HG03354 (cell line): Measurements from ENCODE around the gene STOM.

Experiments used
- ATAC-seq: cut with Tn5 transposase; IDR thresholded peaks from one replicate; pipeline ENCODE4 v1.9.1; 2021; ENCODE audit warnings: mild to moderate bottlenecking; ENCODE audit not compliant: unreplicated experiment, poor library complexity, severe bottlenecking

Gene STOM

DNA sequence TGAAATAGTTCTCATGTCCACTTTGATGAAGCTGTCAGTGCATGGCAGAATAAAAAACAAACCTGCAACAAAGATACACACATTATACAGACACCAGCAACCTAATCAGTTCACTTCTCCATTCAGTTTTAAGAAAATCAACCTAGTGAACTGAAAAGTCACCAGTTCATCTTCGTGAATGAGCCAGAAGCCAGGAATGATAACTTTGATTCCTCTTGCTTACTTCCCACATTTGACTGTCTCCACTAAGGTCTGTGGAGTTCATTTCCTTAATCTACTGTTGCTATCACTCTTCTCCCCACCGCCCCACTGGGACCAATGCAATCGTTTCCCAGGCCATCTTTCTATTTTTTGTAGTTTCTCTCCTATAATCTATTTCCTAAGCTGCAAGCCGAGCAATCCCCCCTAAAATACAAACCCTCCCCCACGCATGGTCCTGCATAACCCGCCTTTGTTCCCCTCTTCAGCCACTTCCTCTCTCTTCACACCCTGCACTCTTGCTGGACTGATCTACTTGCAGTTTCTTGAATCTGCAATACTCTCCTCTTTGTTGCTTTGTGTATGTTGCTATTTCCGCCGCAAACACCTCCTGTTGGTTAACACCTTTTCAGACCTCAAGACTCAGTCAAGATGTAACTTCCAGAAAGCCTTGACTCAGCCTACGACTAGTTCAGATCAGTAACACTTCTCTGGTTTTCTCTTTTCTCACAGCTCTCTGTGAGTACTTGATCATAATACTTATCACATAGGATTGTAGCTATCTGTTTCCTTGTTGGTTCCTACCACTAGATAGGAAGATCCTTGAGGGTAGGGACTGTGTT lies 16.6 kb downstream of the STOM start:
- ATAC-seq: peak; percentile 96

- ATAC-seq: no peak
Measured at GRCh38 chr9:121350993-121351561, 19.0 kb downstream of the STOM start.

DNA sequence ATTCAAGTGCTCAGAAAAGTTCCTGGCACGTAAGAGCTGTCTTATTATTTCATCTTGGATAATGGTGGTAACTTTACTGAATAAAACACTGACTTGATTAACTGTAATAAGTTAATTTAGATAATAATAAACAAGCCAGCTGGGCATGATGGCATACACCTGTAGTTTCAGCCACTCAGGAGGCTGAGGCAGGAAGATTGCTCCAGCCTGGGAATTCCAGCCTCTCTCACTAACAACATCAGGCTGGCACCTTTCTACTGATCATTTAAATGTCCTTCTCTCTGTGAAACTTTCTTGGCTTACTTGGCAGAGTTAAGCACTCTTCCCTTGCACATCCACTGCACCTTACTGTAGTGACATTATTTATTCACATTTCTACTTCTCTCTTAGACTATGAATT lies 20.0 kb downstream of the STOM start:
- no peak for ATAC-seq

DNA sequence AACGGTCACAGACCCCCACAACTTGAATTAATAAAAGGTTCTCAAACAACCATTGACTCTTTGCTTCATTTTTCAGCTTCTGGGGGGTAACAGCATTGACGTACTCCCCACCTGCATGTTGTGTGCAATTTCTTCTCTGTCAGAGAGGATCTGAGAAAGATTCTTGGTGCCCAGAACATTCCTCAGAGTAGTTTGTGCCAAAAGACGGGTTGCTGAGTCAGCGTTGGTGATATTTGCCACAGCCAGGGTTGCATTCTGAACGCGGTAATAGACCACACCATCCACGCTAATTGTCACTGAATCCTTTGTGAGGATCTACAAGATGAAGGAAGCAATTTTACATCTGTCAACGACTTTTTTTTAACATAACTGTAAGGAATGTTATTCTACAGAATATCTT lies 21.0 kb downstream of the STOM start:
- ATAC-seq: no peak

DNA sequence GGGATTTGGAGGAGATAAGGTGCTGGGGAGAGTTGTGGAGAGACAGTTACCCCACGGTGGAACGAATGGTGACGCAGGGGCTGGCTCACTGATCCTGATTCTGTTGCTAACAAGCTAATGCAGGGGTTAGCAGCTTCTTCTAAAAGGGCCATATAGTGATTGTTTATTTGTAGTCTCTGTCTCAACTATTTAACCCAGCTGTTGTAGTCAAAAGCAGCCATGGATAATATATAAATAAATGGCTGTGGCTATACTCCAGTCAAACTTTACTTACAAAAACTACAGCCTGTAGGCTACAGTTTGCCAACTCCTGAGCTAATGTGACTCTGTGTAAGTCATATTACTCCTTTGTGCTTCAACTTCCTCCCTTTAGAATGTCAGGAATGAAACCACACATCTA lies 21.8 kb downstream of the STOM start:
- ATAC-seq: no peak

- no peak for ATAC-seq
Measured at GRCh38 chr9:121345070-121345469, 25.0 kb downstream of the STOM start.

DNA sequence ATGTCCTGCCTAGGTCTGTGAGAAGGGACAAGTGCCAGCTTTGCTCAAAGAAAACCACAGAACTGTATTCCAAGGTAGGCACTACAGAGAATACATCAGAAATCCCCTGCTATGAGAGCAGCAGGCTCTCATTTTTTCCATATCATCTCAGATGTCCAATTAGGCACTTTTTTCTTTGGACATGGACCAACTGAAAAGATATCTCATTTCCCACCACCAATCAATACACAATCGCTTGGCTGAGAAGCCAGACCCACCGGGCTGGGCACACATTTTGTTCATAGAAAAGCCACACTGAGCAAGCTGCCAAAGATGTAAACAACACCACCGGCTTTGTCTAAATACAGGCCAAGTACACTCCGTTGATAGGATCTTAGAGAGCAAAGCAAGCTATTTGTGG lies 25.9 kb downstream of the STOM start:
- no peak for ATAC-seq

GRCh38 chr9:121340676-121341392 lies 29.2 kb downstream of the STOM start:
- ATAC-seq: peak; percentile 75

DNA sequence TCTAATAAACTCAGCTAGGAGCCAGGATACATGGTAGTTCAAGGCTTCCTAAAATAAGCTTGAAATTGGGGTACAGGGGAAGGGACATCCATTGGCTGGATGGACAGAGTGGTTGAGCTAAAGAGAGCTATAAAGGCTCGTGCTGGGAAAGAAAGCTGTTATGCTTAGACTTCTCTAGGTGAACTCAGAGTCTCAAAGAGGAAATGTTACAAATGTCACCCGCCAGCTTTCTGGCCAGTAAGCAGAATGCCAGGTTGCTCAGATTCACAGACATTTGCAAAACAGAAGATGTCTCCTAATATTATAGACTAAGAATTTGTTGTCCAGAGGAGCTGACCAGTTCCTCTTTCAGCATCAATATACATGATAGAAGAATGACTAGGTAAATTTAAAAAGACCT lies 30.6 kb downstream of the STOM start:
- no peak for ATAC-seq

- no peak for ATAC-seq
Measured at GRCh38 chr9:121336665-121337064, 33.4 kb downstream of the STOM start.

DNA sequence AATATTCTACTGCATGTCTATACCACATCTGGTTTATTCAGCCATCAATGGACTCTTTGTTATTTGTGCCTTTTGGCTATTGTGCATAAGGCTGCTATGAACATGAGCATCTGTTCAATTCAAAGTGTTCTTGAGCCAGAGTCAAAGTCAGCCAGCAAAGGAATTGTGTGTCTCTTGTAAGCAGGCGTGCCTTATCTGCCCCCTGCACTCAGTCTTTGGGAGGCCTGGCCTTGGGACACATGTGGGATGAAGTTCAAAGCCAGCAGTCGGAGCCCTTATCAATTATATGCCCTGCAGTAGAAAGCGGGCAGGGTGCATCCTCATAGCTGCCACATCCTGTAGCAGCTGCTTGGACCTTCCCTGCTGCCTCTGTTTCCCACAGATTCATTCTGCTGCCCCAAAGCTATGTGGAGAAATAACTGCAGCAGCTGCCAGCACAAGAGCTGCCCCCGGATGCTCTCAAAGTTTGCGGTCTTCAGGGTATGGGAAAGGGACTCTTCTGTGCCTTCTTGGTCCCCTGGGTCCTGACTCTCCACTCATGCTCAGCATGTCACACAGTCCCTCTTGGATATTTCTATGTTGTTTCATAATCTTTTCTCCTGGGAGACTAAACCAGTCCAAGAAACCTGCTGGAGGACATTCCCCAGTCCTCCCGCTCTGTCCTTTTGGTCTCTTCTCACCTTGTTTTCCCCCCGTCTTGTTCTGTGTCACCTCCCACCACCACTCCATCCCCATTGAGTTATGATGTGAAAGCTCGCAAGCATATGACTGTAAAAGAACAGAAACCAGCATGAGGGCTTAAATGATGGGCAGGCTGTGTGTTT lies 35.9 kb downstream of the STOM start:
- no peak for ATAC-seq

DNA sequence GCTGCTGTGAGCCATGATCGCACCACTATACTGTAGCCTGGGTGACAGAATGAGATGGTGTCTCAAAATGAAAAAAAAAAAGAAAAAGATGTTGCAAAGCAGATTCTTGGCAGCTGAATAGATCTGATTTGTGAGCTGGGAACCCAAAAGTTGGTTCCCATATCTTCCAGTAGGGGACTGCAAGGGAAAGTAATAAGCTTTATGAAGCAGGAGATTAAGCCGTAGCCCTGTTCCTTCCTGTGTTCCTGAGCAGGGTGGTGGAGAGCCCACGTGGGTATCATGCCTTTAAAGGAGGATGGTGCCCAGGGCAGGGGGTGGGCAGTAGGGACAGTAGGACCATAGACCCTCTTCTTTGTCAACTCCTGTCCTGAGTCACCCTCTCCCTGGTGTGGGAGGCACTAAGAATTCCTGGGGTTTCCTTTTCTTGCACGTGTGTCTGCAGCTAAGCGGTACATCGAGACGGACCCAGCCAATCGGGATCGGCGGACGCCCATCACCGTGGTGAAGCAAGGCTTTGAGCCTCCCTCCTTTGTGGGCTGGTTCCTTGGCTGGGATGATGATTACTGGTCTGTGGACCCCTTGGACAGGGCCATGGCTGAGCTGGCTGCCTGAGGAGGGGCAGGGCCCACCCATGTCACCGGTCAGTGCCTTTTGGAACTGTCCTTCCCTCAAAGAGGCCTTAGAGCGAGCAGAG lies 37.9 kb downstream of the STOM start:
- no peak for ATAC-seq

GRCh38 chr9:121331549-121331948 lies 38.5 kb downstream of the STOM start:
- ATAC-seq: no peak

DNA sequence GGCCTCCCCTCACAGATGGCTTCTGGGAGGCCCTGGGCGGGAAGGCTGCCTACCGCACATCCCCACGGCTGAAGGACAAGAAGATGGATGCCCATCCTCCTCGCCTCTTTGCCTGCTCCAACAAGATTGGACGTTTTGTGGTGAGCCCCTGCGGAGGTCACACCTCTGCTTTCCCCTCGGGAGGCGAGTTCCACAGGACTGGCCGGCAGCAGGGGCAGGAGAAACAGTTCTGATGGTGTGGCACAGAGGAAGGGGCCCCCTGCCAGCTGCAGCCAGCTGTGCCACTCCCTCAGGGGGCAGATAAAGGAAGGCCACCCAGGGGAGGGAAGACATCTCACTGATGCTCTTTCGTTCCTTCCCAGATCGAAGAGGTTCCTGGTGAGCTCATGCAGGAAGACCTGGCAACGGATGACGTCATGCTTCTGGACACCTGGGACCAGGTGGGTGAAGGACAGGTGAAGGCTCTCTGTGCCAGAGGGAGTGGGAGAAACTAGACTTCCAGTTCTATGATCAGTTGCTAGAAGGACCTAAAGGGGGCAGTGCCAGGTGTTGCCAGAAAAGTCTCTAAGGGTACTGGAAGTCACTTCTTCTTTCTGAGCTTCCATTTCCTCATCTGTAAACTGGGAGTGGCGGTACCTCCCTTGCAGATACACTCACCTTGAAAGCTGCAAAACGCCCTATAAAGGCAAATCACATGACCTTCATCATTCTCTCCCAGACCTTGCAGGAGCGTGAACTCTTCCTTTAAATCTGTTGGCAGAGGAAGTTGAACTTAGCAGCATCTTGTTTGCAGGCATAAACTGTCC lies 41.0 kb downstream of the STOM start:
- ATAC-seq: no peak

DNA sequence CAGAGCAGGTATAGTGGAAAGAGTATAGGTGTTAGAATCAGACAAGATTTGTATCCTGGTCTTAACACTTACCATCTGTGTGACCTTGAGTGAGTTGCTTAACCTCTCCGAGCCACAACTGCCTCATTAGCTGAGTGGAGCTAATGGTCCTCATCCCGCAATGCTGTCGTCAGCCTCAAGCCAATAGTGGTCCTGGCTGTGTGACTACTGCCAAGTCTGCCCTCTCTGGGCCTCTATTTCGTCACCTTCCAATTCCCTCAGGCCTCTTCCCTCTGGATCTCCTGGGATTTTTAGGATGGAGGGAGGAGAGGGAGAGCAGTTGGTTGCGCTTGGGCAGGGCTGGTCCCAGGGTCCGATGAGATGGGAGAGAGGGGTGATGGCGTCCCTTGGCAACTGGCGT lies 41.6 kb downstream of the STOM start:
- no peak for ATAC-seq

- no peak for ATAC-seq
Measured at GRCh38 chr9:121326901-121327613, 43.0 kb downstream of the STOM start.

- no peak for ATAC-seq
Measured at GRCh38 chr9:121326130-121326838, 43.8 kb downstream of the STOM start.

DNA sequence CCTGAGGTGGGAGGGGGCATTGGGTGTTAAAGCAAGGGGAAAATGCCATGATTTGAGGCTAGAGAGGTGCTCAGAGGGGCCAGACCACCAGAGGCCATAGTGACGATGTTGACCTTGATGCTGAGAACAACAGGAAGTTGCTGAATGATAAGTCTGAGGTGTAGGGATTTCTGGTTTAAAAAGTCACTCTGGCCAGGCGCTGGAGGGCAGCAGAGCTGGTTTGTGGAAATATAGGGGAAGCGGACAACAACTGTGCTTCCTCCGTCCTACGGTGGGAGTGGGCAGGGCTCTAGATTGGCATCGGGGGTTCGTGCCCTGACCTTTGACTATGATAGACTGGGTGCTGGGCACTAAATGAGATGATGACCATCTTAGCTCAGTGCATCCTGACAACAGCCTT lies 44.7 kb downstream of the STOM start:
- no peak for ATAC-seq
